Activated T-cell treated with anti-CD3 and anti-CD28 coated beads, Interleukin-2, amount 50 U/mL, for 24 hours (primary cell): ENCODE data around the gene NUDT2.
"Not testable (repeated sequence)": the region's sequence is repeated elsewhere in the genome, so short reads cannot be mapped to it uniquely, and the experiment has no call there.

ENCODE experiments used
- DNase-seq: peaks from one replicate; pipeline ENCODE4 v3.0.0-alpha.2; 2020
- H3K27ac Mint-ChIP-seq: 2 replicates; pipeline ENCODE4 v1.8.0; 2020; ENCODE audit warnings: mild to moderate bottlenecking, mixed read lengths
- H3K27me3 Mint-ChIP-seq: 2 replicates; pipeline ENCODE4 v1.8.0; 2020; ENCODE audit warnings: mixed read lengths
- H3K36me3 Mint-ChIP-seq: 2 replicates; pipeline ENCODE4 v1.8.0; 2020; ENCODE audit warnings: low read depth, mixed read lengths
- H3K4me1 Mint-ChIP-seq: 2 replicates; pipeline ENCODE4 v1.8.0; 2020; ENCODE audit warnings: low read depth, mixed read lengths
- H3K4me3 Mint-ChIP-seq: 2 replicates; pipeline ENCODE4 v1.8.0; 2020; ENCODE audit warnings: mild to moderate bottlenecking, moderate library complexity, mixed read lengths
- H3K9me3 Mint-ChIP-seq: 2 replicates; pipeline ENCODE4 v1.8.0; 2020; ENCODE audit warnings: mixed read lengths

NUDT2 gene

DNA sequence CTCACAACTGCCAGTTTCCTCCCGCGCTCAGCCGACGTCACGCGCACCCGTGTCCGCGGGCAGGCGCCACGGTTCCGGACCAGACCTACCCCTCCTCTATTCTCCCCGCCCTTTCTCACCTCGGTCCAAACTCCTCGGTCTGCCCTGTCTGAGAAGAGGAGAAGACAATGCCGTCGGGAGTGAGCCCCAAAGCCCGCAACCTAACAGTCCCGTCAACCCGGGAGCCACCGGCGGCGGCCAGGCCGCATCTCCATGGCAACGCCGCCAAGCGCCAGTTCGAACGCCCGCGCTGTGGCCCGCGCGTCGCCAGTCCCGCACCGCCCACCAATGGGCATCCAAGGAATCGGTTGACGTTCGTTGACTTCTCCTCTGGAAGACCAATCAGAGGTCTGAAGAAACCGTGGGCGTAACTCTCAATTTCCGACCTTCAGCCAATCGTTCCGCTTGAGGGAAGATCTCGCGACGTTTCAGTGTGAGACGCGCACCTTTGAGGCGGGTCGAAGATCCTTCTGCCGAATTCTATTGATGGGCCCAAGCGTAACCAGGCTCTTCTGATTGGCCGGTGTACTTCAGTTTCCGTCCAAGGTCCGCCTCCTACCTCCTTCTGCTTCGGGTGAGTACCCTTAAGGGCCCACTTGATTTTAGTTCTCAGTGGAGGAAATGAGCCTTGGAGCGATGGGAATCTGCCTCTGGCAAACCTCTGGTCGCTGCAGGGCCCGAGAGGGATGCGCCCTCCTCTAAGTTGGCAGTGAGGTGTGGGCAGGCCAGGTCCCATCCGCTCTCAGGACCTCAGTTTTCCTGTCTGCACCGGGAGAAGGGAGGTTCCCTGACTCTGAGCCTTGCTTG is at the start of gene NUDT2, which contains the start of gene KIF24:
NUDT2 (plus strand) TSS at position 583 of the 846 bp plus-strand sequence. CDS start 9,471 bp downstream, outside the sequence.
KIF24 (minus strand) TSS at position 282 of the 846 bp plus-strand sequence. CDS start 17,922 bp downstream, outside the sequence.
- H3K4me1 Mint-ChIP-seq: peaks cover 42% of the 10 kb centered on the region
- H3K9me3 Mint-ChIP-seq: no peaks in the 10 kb centered on the region
- DNase-seq: peak; percentile 92
- H3K36me3 Mint-ChIP-seq: peaks cover 20% of the 10 kb centered on the region
- H3K27ac Mint-ChIP-seq: peak within 1 kb of the TSS; percentile 99
- H3K27me3 Mint-ChIP-seq: no peaks in the 10 kb centered on the region
- peak within 1 kb of the TSS; percentile 95 for H3K4me3 Mint-ChIP-seq

DNA sequence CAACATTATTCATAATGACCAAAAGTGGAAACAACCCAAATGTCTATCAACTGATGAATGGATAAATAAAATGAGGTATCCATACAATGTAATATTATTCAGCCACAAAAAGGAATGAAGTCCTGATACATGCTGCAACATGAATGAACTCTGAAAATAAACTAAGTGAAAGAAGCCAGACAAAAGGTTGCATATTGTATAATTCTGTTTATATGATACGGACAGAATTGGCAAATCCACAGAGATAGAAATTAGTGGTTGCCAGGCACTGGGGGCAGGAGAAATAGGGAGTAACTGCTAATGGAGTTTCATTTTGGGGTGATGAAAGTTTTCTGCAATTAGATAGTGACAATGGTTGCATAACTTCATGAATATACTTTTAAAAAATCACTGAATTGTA is 47.3 kb upstream of the NUDT2 start:
- Mint-ChIP-seq H3K4me3 (no peak overlapping the region), H3K27me3 (no peaks in the 10 kb centered on the region), H3K4me1 (peaks cover 6% of the 10 kb centered on the region), H3K9me3 (no peaks in the 10 kb centered on the region), H3K27ac (no peak overlapping the region), H3K36me3 (peaks cover 21% of the 10 kb centered on the region)
- DNase-seq: no peak

DNA sequence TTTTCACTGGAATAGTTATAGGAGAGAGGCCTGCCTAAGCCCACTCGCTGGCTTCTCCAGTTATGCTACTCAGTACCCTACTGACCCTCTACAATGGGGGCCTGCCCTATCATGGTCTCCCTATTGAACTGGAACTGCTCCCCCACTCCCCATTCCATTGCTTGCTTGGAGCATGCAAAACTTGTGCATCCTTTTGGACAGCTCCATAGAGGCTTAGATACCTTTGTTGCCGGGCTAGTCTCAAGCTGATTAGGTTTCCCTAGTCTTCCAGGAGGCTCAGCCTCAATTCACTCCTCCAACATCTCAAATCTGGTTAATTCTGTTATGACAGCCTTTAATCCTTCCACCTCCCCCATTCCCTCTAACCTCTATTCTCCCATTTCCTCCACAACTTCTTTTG is 40.2 kb upstream of the NUDT2 start:
- no peaks in the 10 kb centered on the region for H3K4me1 Mint-ChIP-seq
- no peak for DNase-seq
- H3K27me3 Mint-ChIP-seq: no peaks in the 10 kb centered on the region
- peaks cover 18% of the 10 kb centered on the region for H3K36me3 Mint-ChIP-seq
- no peaks in the 10 kb centered on the region for H3K9me3 Mint-ChIP-seq
- no peak overlapping the region for H3K27ac Mint-ChIP-seq
- no peak overlapping the region for H3K4me3 Mint-ChIP-seq

DNA sequence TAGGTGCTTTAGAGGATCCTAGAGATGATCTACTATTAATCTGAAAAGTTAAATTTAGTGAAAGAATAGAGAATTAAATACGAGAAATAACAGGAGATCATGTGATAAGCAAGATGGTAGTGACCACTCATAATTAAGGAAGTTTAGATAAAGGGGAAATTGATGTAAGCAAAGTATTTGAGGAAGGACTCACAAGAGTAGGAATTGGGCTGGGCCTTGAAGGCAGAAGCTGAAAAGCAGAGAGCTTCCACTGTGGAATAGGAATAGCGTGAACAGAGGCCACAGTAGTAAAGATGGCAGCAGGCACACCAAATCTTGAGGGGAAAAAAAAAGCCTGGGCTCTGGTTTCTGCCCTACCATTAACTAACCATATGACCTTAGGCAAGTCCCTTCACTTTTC is 38.3 kb upstream of the NUDT2 start:
- Mint-ChIP-seq H3K27ac (no peak overlapping the region), H3K4me1 (no peaks in the 10 kb centered on the region), H3K27me3 (no peaks in the 10 kb centered on the region), H3K4me3 (no peak overlapping the region), H3K36me3 (peaks cover 13% of the 10 kb centered on the region), H3K9me3 (no peaks in the 10 kb centered on the region)
- DNase-seq: no peak

DNA sequence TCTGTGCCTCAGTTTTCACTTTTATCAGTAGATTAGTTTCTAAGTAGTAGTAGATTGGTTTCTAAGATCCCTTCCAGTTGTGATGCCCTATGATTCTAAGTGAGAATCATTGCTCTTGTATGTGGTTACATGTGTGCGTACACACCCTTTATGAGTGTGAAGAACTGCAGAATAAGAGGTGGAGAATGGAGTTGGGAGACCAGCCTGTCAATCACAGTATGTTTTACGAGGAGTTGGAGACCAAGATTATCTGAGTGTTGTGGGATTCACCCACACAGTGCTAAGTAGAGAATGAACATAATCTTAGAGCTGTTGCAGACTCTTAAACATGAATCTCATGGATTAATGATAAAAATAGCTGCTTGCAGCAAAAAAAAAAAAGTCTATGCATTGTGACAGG is 37.9 kb upstream of the NUDT2 start:
- no peaks in the 10 kb centered on the region for H3K27me3 Mint-ChIP-seq
- DNase-seq: no peak

DNA sequence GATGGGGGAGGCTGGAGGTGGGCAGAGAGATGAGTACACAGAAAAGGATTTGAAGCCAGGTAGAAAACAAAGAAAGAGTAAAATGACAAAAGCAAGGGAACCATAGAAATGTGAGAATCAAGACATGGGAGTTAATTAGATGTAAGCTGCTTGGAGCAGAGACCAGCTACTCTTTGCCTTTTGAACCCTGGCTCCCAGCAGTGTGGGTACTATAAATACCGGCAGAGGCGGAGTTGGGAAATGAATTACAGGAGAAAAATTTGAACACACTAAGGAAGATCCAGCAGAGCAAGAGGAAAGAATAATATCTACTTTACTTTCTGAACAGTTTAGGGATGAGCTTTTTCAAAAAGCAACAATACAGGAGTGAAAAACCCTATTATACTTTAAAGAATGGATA is 36.8 kb upstream of the NUDT2 start:
- no peaks in the 10 kb centered on the region for H3K27me3 Mint-ChIP-seq
- no peak for DNase-seq
- H3K9me3 Mint-ChIP-seq: no peaks in the 10 kb centered on the region
- no peak overlapping the region for H3K4me3 Mint-ChIP-seq
- peaks cover 4% of the 10 kb centered on the region for H3K36me3 Mint-ChIP-seq
- H3K27ac Mint-ChIP-seq: no peak overlapping the region
- no peaks in the 10 kb centered on the region for H3K4me1 Mint-ChIP-seq

More for the DNA sequence above, 37.9 kb upstream of the NUDT2 start:
- no peak overlapping the region for H3K4me3 Mint-ChIP-seq
- H3K27ac Mint-ChIP-seq: no peak overlapping the region
- H3K4me1 Mint-ChIP-seq: no peaks in the 10 kb centered on the region
- no peaks in the 10 kb centered on the region for H3K9me3 Mint-ChIP-seq
- H3K36me3 Mint-ChIP-seq: peaks cover 10% of the 10 kb centered on the region

DNA sequence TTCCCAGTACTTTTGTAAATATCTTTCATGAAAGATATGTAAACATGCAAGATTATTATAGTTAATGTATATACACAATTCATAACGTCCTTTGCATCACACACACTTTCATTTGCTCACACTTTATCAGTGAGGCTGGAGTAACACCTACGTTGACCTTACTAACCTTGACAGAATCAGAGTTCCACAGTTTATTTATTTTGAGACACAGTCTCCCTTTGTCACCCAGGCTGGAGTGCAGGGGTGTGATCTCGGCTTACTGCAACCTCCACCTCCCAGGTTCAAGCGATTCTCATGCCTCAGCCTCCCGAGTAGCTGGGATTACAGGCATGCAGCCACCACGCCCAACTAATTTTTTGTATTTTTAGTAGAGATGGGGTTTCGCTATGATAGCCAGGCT is 28.3 kb upstream of the NUDT2 start:
- H3K4me3 Mint-ChIP-seq, H3K9me3 Mint-ChIP-seq, H3K27me3 Mint-ChIP-seq, H3K36me3 Mint-ChIP-seq, DNase-seq, H3K27ac Mint-ChIP-seq, H3K4me1 Mint-ChIP-seq: not testable (repeated sequence)

DNA sequence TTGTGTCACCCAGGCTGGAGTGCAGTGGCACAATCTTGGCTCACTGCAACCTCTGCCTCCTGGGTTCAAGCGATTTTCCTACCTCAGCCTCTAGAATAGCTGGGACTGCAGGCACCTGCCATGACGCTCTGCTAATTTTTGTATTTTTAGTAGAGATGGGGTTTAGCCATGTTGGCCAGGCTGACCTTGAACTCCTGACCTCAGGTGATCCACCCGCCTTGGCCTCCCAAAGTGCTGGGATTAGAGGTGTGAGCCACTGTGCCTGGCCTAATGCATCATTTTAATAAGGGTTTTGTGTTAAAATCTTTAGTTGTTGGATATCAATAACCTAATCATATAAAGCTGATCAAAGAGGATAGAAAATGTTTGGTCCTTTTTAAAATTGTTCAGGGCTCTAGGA is 21.1 kb upstream of the NUDT2 start:
- H3K36me3 Mint-ChIP-seq, DNase-seq, H3K9me3 Mint-ChIP-seq, H3K4me3 Mint-ChIP-seq, H3K27me3 Mint-ChIP-seq, H3K27ac Mint-ChIP-seq, H3K4me1 Mint-ChIP-seq: not testable (repeated sequence)

DNA sequence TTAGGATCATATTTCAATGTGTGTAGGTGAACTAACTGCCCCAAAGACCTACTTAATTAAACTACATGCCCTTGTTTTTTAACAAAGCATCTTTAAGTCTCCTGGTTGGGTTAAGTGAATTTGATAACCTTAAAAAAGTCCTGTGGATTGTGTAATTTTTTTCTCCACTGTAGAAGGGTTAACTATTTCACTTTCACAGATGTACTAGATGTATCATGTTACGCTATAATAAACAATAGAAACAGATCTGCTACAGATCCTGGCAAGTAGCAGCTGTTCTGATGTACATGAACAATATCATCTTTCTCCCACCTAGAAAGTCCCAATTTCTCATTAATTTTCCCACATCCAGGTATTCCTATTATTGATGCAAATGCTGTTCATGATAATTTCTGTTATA is 19.2 kb upstream of the NUDT2 start:
- Mint-ChIP-seq H3K4me1 (no peaks in the 10 kb centered on the region), H3K36me3 (peaks cover 2% of the 10 kb centered on the region), H3K4me3 (no peak overlapping the region), H3K27ac (no peak overlapping the region), H3K27me3 (no peaks in the 10 kb centered on the region), H3K9me3 (no peaks in the 10 kb centered on the region)
- DNase-seq: no peak

DNA sequence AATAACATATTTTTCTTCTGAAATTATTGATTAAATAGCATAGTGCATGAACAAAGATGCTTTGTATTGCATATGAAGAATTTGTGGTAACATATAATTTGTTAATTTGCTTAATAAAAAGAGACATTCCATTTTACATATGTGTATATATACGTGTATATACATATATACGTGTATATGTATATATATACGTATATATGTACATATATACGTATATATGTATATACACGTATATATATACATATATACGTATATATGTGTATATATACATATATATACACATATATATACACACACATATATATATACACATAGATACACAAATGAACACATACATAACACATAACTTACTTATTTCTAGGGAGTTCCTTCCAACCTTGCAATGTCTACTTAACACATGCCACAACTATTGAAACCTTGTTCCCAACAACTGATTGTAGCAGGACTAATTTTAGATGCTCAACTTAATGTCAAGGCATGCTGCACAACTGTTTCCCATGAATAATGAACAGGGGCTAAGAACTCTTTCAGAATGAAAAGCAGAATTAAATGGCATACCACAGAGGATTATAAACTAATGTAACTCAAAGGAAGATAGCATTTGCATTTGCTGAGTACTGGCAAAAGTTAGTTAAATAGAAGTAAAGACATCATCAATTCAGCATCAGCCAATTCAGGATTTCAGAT is 17.7 kb upstream of the NUDT2 start:
- no peak overlapping the region for H3K27ac Mint-ChIP-seq
- no peaks in the 10 kb centered on the region for H3K27me3 Mint-ChIP-seq
- H3K4me3 Mint-ChIP-seq: no peak overlapping the region
- H3K4me1 Mint-ChIP-seq: no peaks in the 10 kb centered on the region
- no peaks in the 10 kb centered on the region for H3K36me3 Mint-ChIP-seq
- DNase-seq: no peak
- no peaks in the 10 kb centered on the region for H3K9me3 Mint-ChIP-seq

DNA sequence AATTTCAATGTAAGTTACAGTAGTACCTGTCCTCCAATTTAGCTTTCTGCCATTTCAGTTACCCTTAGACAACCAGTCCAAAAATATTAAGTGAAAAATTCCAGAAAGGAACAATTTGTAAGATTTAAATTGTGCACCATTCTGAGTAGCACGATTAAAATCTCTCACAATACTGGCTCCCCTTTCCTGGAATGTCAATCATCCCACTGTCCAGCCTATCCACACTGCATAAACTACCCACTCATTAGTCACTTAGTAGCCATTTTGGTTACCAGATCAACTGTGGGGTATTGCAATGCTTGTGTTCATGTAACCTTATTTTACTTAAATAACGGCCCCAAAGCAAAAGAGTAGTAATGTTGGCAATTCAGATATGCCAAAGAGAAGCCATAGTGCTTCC is 11.9 kb upstream of the NUDT2 start:
- H3K27me3 Mint-ChIP-seq: no peaks in the 10 kb centered on the region
- DNase-seq: no peak
- H3K36me3 Mint-ChIP-seq: no peaks in the 10 kb centered on the region
- no peaks in the 10 kb centered on the region for H3K9me3 Mint-ChIP-seq
- no peak overlapping the region for H3K4me3 Mint-ChIP-seq
- H3K4me1 Mint-ChIP-seq: no peaks in the 10 kb centered on the region
- H3K27ac Mint-ChIP-seq: no peak overlapping the region

DNA sequence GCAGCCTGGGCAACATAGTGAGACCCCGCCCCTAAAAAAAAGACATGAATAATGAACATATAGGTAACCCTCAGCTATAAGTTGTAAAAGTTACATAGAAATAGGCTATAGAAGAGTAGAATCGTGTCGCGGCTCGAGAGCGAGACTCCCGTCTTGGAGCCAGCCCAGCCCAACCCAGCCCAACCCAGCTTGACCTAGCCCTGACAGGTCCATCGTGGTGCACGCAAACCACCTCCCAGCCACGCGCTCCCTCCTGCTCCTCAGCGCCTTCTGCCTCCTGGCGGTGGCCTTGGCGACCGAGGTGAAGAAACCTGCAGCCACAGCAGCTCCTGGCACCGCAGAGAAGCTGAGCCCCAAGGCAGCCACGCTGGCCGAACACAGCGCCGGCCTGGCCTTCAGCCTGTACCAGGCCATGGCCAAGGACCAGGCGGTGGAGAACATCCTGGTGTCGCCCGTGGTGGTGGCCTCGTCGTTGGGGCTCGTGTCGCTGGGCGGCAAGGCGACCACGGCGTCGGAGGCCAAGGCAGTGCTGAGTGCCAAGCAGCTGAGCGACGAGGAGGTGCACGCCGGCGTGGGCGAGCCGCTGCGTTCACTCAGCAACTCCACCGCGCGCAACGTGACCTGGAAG is 11.1 kb upstream of the NUDT2 start:
- no peaks in the 10 kb centered on the region for H3K4me1 Mint-ChIP-seq
- no peak overlapping the region for H3K27ac Mint-ChIP-seq
- DNase-seq: no peak
- no peak overlapping the region for H3K4me3 Mint-ChIP-seq
- H3K9me3 Mint-ChIP-seq: no peaks in the 10 kb centered on the region
- H3K36me3 Mint-ChIP-seq: no peaks in the 10 kb centered on the region
- no peaks in the 10 kb centered on the region for H3K27me3 Mint-ChIP-seq

DNA sequence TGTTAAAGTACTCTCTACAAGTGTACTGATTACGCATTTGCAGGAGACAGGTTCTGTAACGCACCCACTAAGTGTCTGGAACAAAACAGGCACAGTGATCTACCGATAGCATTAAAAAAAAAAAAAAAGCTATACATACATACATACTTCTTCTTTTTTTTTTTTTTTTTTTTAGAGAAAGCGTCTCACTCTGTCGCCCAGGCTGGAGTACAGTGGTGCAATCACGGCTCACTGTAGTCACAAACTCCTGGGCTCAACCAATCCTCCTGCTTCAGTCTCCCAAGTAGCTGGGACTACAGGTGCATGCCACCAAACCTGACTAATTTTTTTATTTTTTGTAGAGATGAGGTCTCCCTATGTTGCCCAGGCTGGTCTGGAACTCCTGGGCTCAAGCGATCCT is 7.9 kb upstream of the NUDT2 start:
- Mint-ChIP-seq H3K36me3 (no peaks in the 10 kb centered on the region), H3K27ac (no peak overlapping the region), H3K4me3 (no peak overlapping the region), H3K27me3 (no peaks in the 10 kb centered on the region), H3K4me1 (peaks cover under 1% of the 10 kb centered on the region), H3K9me3 (no peaks in the 10 kb centered on the region)
- no peak for DNase-seq

DNA sequence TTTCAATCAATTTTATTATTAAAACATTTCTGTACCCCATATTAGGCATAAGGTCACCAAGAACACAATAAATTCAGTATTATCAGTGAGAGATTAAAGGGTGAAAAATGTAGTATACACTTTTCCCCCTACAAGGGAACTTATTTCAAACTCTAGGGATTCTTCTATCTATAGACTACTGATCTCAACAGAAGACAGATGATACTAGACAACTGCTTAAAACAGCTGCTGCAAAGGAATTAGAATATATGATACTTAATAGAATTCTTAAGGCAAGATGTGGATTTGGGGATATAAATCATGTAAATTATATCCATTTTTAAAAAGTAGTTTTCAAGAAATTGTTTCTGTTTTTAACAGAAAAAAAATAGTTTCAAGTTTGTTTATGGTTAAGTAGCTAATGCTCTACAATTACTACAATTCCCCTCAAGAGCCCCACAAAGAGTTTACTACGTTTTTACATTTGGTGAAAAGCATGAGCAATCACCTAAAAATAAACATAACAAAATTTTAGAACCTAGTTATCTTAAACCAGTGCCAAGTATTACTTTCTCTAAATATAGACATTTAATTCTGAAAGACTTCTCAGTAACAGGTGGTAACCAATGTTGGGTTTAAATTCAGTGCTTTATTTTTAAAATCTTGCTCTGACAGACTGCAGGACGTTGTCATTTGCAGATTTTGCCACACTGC is 6.3 kb upstream of the NUDT2 start:
- Mint-ChIP-seq H3K4me3 (no peak overlapping the region), H3K9me3 (no peaks in the 10 kb centered on the region), H3K27ac (no peak overlapping the region), H3K4me1 (peaks cover 10% of the 10 kb centered on the region), H3K27me3 (no peaks in the 10 kb centered on the region), H3K36me3 (no peaks in the 10 kb centered on the region)
- DNase-seq: no peak
